ENCODE data around the gene PSRC1.

Gene PSRC1

GRCh38 chr1:109243221-109243620, 39.7 kb downstream of the PSRC1 start:
- no peak for DNase-seq

- no peak for DNase-seq
These were observed 40.6 kb downstream of the PSRC1 start for GRCh38 chr1:109242387-109242786.

- DNase-seq, result no peak
These were observed 41.1 kb downstream of the PSRC1 start for GRCh38 chr1:109241841-109242345.

- no peak for DNase-seq
These were observed 41.6 kb downstream of the PSRC1 start for GRCh38 chr1:109241344-109241743.

- peak in 1 of 5 experiments; percentile 32 for DNase-seq
These were observed 42.5 kb downstream of the PSRC1 start for GRCh38 chr1:109240158-109241152.

GRCh38 chr1:109239409-109240068, 43.4 kb downstream of the PSRC1 start:
- peak in 1 of 5 experiments; percentile 57 for DNase-seq

GRCh38 chr1:109239047-109239408, 43.9 kb downstream of the PSRC1 start:
- DNase-seq, result no peak

- no peak for DNase-seq
These were observed 44.6 kb downstream of the PSRC1 start for GRCh38 chr1:109238382-109238781.

GRCh38 chr1:109237512-109237911, 45.4 kb downstream of the PSRC1 start:
- no peak for DNase-seq

GRCh38 chr1:109235137-109235536, 47.8 kb downstream of the PSRC1 start:
- no peak for DNase-seq

- no peak for DNase-seq
These were observed 51.9 kb downstream of the PSRC1 start for GRCh38 chr1:109231066-109231465.
